RKO (cell line): ENCODE results near the gene DNASE1L2.
"Not testable (repeated sequence)": the region's sequence is repeated elsewhere in the genome, so short reads cannot be mapped to it uniquely, and the experiment has no call there.

ENCODE experiments used
- DNase-seq: peaks from one replicate; pipeline ENCODE4 v3.0.0-alpha.2; 2016; ENCODE audit warnings: low spot score

The DNASE1L2 gene

DNA sequence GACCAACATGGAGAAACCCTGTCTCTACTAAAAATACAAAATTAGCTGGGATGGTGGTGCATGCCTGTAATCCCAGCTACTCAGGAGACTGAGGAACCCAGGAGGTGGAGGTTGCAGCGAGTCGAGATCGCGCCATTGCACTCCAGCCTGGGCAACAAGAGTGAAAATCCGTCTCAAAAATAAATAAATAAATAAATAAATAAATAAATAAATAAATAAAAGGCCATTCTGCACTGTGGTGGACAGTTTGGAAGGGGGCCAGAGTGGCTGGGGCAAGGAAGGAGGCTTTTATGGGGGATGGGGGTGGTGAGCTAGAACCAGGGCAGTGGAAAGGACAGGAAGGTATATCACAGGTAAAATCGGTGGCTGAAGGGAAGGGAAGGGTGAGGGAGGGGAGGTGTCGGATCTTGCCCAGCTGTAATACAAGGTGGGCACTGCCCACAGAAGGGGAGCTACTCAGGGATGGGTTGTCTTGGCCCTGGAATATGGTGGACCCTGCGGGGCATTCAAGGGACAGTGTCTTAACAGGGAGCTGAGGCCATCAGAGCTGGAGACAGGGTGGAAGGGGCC, 33.0 kb upstream of the DNASE1L2 start:
- DNase-seq = not testable (repeated sequence)

DNA sequence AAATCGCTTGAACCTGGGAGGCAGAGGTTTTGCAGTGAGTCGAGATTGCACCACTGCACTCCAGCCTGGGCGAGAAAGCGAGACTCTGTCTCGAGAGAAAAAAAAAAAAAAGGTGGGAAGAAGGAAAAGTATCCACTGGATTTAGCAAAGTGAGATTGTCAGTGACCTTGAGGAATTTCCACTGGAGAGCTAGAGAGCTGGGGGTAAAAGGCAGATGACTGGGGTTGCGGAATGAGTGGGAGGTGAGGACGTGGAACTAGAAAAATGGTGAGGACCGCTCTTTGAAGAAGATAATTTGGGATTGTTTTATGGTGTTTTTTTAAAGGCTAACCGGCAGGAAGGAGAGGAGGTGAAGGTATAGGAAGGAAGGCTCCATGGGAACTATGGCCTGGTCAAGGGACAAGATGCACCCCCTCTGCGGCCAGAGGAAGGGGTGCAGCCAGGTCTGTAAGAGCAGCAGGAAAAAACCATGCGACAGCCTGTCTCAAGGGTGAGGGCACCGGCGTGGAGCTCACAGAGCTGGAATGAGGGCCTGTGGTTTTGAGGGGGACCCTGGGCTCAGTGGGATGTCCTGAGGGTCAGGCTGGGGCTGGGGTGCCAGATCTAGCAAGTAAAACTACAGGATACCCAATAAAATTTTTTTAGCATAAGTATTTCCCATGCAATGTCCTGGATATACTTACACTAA, 31.7 kb upstream of the DNASE1L2 start:
- DNase-seq = no peak

DNA sequence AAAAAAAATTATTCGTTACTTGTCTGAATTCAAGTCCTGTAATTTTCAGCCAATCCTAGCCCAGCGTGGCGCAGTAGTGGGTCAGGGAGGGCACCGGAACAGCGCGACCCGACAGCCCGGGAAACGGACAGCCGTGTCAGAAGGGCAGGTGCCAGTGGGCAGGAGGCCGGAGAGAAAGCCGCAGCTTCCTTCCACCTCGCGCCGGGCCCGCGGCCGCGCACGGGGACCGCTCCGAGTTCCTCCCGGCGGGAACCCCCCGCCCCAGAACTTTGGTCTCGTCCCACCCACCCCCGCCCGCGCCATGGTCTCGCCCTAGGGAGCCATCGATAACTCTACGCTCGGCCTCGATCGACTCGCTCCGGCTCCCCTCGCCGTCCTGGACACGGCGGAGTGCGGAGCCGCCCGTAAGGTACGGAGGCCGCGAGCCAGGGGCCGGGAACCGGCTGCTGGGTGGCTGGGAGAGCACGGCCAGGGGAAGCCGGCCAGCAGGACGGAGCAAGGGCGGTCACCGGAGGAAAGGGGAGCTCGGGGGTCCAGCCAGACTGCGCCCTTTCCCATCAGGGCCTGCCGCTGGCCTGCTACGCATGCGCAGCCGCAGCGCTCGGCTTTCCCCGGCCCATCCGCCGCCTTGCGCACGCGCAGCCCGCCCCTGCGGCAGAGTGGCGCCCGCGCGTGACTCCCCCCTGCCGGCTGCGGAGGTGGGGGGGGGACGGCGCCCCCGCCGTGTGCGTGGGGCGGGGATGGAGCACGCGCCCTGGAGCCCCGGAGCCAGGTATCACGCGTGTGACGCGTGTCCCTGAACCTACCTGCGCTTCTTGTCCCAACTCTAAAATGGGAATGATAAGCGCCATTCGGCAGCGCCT, 30.9 kb upstream of the DNASE1L2 start, which contains the start of gene MLST8:
MLST8 (plus strand) TSS at position 351 of the 863 bp plus-strand sequence. CDS start 632 bp downstream, outside the sequence.
- peak; percentile 83 for DNase-seq

DNA sequence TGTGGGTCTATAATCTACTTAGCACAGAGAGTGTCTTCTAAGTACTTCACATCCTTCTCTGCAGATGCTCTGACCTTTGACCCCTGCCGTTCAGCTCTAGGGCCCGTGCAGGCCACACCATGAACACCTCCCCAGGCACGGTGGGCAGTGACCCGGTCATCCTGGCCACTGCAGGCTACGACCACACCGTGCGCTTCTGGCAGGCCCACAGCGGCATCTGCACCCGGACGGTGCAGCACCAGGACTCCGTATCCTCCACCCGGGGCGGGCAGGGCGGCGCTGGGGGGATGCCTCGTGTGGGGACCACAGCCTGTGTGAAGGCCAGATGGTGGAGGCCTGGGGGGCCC, 30.3 kb upstream of the DNASE1L2 start:
- peak; percentile 71 for DNase-seq

DNA sequence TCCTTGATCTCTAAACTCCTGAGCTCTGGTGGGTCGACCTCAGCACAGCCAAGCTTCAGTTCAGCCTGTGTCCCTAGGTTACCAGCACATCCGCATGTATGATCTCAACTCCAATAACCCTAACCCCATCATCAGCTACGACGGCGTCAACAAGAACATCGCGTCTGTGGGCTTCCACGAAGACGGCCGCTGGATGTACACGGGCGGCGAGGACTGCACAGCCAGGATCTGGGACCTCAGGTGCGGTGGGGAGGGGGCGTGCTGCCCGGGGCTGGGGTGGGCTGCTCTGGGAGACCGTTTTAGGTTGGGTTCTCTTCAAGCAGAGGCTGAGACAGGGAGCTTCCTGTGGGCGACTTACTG, 29.8 kb upstream of the DNASE1L2 start:
- no peak for DNase-seq

DNA sequence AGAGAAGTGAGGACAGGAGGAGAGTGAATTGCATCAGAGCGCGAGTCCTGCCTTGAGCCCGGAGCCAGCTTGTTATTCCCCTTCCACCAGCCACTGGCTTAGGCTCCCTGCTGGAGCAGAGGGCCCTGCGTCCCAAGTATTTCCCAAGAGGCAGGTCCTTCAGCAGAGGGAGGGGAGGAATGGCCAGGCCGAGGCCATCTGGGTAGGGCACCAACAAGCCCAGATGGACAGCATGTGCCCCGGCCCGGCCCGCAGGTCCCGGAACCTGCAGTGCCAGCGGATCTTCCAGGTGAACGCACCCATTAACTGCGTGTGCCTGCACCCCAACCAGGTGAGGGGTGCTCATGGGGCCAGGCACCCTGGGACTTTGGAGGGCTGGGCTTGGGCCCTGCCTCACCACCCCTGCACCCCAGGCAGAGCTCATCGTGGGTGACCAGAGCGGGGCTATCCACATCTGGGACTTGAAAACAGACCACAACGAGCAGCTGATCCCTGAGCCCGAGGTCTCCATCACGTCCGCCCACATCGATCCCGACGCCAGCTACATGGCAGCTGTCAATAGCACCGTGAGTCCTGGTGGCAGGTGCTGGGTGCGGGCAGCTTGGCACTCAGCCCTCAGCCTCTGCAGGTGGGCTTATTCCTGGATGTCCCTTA, 29.3 kb upstream of the DNASE1L2 start:
- no peak for DNase-seq

DNA sequence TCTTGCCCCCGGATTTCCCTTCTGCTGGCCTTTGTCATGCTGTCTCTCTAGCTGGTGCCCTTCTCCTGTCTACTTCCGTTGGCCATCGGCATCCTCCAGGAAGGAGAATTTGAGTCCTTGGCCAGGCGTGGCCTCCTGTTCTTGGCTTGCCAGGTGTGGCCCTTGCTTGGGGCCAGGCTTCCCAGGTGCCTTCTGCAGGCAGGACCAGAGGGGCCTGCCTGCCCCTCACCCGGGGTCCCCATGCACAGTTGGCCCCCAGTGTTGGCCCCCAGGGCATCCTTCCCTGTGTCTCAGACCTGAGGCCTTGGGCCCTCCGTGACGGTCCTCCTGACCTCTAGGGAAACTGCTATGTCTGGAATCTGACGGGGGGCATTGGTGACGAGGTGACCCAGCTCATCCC, 28.4 kb upstream of the DNASE1L2 start:
- DNase-seq = no peak

DNA sequence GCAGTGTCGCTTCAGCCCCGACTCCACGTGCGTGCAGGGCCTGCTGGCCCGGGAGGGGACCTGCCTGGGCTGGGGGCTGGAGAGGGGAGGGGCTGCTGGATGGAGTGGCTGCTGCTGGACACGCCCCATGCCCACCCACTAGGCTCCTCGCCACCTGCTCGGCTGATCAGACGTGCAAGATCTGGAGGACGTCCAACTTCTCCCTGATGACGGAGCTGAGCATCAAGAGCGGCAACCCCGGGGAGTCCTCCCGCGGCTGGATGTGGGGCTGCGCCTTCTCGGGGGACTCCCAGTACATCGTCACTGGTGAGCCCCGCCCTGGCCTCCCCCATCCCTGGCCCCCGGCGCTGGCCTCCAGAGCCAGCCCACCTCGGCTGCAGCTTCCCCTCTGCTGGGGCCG, 27.9 kb upstream of the DNASE1L2 start:
- DNase-seq = no peak

DNA sequence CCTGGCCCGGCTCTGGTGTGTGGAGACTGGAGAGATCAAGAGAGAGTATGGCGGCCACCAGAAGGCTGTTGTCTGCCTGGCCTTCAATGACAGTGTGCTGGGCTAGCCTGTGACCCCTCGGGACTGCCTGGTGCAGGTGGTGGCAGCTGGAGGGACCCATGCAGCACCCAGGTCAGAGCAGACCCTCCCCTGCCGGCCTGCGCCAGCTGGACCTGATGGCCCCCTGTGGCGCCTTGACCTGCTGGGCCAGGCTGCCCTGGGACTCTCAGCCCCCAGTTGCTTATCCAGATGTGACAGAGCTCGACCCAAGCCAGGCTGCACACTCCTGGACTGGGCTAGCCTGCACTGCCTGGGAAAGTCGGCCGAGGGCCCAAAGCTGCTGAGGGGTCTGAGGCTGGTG, 27.5 kb upstream of the DNASE1L2 start:
- DNase-seq = no peak

DNA sequence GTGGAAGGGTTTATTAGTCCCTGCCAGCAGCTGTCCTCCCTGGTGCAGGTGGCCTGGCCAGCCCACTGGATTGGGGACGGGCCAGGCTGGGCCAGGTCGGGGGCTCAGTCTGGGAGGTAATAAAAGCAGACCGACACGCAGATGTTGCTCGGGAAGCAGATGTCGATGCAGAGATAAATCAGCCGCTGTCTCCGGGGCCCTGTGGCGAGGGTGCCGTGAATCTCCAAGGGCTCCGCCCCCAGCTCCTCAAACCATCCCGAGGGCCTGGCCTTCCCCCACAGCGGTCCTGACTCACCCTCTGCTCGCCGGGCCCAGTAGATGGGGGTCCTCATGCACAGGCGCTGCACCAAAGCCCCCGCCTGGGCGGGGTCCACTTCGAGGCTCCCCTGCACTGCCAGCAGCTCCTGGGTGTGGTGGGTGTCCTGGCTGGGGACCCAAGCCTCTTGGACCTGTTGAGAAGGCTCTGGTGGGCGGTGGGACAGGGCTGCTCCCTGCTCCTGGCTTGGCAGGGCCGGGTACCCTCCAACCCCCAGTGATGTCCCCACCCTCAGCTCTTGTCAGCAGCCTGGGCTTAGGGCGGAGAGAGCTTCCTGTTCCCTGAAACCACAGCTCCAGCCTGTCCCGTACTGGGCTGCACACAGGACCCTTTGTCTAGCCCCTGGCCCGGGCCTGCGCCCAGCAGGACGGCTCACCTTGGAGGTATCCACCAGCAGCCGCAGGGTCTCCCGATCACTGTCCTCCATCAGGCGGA, 26.8 kb upstream of the DNASE1L2 start:
- no peak for DNase-seq

DNA sequence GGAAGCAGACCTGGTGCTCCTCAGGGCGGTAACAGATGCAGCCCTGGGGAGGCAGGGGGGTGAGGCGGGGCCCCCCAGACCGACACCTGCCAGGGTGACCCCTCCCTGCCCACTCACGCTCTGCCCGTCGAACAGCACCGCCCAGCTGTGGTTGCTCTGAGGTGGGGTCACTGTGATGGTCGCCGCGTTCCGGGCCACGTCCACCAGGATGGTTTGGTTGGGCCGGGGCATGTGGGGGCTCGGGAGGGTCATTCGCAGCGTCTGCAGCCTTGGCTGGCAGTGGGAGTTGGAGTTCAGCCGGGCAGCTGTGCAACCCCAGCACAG, 26.3 kb upstream of the DNASE1L2 start:
- DNase-seq = no peak

DNA sequence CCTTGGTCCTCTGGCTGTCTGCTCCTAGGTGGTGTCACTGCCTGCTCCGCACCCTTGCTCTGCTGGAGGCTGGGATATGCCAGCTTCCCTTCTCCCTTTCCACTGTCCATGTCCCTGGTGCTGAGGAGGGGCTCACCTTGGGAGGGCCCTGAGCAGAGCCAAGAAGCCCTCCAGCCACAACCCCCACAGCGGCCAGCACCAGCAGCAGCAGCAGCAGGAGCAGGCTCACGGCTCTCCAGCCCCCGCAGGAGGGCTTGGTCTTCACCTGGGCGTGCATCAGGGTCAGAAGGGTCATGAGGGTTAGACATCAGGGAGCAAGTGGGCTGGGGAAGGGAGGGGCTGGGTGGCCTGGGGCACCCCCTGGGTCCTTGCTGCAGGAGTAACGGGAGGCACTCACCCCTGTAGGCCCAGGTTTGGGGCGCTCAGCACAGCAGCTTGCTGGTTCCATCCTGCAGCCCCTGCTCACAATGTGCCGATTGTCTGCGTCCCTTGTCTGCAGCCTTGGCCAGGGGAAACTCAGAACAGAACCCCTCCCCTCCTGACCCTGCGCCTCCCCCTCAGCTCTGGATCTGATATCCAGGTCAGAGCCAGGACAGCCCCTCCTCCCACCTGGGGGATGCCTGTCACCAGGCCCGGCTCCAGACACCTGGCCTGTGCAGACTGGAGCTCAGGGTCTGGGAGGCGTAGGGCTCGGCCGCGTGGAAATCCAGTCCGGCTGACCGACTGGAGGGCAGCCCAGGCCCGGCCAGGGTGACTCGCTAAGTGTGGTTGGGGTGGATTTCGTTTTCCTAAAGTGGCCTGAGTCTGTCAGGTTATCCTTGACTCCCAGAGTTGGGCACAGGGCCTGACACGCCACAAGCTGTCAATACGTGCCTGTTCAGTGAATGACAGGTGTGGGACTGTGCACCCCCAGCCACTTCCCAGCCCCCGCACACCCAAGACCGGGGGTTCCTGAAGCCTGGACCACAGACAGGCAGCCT, 25.6 kb upstream of the DNASE1L2 start, which contains the start of gene BRICD5:
BRICD5 (minus strand) TSS at position 478 of the 980 bp plus-strand sequence; CDS start at position 448, 30 bp downstream.
- no peak for DNase-seq

DNA sequence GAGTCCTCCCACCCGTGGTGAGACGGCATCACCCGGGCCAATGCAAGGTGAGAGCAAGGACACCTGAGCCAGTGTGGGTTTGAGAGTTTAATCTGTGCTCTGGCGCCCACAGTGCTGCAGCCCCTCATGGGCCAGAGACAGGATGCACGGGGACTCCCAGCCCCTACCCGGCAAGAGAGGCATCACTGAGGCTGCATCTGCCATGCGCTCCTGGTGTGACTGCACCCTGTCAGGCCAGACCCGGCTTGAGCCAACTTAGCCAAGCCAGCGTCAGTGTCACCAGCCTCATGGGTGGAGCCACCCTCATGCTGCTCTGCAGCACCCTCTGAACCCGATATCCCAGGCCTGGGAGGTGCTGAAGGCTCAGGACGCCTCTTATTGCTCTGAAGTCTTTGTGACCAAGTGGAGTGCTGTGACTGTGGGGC, 24.3 kb upstream of the DNASE1L2 start:
- no peak for DNase-seq

DNA sequence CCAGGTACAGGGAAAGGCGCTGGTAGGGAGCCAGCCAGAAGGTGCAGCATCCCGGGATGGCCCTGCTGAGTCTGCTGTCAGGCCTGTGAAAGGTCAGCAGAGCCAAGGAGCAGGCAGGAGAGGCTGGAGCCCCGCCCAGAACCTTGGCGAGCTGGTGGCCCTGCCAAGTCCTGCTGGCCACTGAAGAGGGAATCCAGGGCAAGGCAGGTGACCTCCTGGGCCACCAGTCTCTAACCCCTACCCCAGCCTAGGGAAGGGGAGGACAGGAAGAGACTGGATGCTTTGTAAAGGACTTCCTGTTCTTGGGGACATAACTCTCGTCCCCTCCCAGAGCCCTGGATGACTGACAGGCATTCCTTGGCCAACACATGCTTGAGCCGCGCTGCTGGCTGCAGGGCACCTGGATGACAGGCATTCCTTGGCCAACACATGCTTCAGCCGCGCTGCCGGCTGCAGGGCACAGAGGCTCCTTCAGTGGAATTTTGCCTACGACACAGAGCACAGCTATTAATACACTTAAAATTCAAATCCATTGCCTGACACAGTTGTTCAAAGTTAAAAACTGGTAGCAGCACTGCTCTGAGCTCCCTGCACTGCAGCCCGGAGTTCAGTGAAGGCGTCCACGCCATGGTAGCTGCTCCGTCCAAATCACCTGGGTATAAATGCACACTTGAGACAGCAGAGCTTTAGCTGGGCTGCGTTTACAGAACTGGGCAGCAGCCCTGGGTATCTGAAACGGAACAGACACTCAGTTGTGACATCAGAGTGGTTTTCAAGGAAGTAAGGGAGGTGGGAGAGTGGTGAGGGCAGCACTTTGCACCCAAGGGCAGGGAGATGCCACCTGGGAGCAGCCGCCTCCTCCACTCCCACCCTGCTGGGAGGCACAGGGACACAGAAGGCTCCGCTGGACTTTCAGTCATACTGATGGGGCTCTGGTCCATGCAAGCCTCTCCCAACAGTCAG, 23.6 kb upstream of the DNASE1L2 start:
- peak; percentile 73 for DNase-seq

DNA sequence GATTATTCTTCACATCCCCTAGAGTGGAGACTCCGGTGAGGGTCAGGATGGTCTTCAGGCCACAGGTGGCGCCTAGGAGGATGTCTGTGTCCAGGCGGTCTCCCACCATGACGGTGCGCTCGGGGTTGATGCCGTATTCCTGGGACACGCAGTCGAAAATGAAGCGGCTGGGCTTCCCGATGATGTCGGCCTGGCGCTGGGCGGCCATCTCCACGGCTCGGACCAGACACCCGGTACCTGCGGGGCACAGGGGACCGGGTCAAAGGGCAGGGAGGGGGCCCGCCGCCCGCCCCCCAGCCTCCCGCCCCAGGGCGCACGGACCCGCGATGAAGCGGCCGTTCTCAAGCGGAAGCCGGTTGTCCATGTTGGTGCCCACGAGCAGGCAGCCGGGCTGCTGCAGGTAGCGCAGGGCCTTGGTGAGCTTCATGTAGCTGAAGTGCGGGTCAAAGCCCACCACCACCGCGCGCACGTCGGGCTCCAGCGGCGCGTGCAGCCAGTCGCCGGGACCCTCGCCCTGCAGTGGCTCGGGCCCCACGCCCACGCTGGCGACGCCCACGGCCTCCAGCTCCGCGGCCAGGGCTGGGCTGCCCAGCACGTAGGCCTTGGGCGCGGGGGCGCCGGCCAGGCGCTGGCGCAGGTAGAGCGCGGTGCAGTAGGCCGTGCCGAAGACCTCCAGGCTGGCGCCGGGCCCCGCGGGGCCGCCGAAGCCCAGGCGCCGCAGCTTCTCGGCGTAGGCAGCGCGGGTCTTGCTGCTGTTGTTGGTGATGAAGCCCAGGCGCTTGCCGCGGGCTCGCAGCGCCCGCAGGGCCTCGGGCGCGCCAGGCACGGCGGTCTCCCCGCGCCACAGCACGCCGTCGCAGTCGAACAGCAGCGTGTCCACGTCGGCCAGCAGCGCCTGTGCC, 22.2 kb upstream of the DNASE1L2 start:
- DNase-seq = no peak

DNA sequence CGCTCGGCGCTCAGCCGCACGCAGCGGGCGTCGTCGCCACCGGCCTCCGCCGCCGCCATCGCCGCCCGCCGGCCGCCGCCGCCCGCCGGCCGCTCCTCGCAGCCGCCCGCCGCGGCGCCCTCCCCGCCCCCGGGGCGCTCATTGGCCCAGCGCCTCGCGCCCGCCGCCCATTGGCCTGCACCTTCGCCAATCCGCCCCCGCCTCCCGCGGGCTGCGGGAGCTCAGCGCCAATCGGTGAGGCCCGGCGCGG, 21.6 kb upstream of the DNASE1L2 start, which contains the start of gene PGP:
PGP (minus strand) TSS at position 122 of the 250 bp plus-strand sequence; CDS start at position 59, 63 bp downstream.
- no peak for DNase-seq

DNA sequence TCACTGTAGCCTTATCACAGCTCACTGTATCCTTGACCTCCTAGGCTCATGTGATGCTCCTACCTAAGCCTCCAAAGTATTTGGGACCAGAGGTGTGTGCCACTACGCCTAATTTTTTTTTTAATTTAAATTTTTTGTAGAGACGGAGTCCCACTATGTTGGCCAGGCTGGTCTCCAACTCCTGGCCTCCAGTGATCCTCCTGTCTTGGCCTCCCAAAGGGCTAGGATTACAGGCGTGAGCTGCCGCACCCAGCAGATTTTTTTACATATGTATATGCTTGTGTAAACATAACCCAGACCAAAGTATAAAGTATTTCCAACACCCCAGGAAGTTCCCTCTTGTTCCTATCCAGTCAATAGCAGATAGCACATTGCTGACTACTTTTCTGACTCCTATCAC, 19.9 kb upstream of the DNASE1L2 start:
- no peak for DNase-seq

DNA sequence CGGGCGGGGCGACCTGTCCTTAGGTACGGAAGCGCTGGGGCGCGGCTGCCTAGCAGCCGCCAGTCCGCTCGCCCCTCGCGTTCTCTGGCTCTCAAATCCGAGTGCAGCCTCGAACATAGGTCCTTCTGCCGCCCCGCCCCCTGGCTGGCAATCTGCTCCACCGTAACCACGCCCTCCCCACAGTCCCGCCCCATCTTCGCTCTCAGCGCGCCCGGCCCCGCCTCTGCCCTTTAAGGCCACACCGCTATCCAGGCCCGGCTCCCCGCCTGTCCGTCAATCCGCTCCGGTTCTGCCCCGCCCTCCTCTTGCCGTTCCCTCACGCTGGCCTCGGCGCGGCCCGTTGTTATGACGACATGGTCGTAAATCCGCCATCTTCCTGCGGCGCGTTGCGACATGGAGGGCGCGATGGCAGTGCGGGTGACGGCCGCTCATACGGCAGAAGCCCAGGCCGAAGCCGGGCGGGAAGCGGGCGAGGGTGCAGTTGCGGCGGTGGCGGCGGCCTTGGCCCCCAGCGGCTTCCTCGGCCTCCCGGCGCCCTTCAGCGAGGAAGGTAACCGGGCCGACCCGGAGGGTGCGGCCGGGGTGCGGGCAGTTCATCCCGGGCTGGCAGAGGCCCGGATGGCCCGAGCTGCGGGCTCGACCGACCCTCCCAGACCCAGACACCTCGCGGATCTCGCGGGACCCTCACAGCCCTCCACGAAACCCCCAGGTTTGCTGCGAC, 12.9 kb upstream of the DNASE1L2 start, which contains the start of gene E4F1:
E4F1 (plus strand) TSS at position 371 of the 721 bp plus-strand sequence; CDS start at position 394, 23 bp downstream.
- DNase-seq = peak; percentile 99
